Trophoblast cell (in vitro differentiated cells and primary cell): Measurements from ENCODE around the gene A1CF.
"Not testable (repeated sequence)": the region's sequence is repeated elsewhere in the genome, so short reads cannot be mapped to it uniquely, and the experiment has no call there.

Experiments used
- DNase-seq, 2 donors: peaks; one replicate each; pipeline ENCODE4 v3.0.0-alpha.2; 2016
- H2AFZ ChIP-seq: 2 replicates; pipeline ENCODE4 v1.6.1; 2013; ENCODE audit warnings: low read length, moderate library complexity, mild to moderate bottlenecking; ENCODE audit not compliant: insufficient read depth, poor library complexity
- H2AK5ac ChIP-seq: 2 replicates; pipeline ENCODE4 v1.6.1; 2013; ENCODE audit warnings: mild to moderate bottlenecking, low read length
- H2BK120ac ChIP-seq: 2 replicates; pipeline ENCODE4 v1.6.1; 2013; ENCODE audit warnings: low read length, mild to moderate bottlenecking, moderate library complexity; ENCODE audit not compliant: insufficient read depth, poor library complexity
- H2BK12ac ChIP-seq: 2 replicates; pipeline ENCODE4 v1.6.1; 2013; ENCODE audit warnings: mild to moderate bottlenecking, low read length, moderate library complexity
- H2BK5ac ChIP-seq: 2 replicates; pipeline ENCODE4 v1.6.1; 2013; ENCODE audit warnings: low read length, low read depth, moderate library complexity, mild to moderate bottlenecking; ENCODE audit not compliant: poor library complexity
- H3K14ac ChIP-seq: 2 replicates; pipeline ENCODE4 v1.6.1; 2013; ENCODE audit warnings: mild to moderate bottlenecking, low read length
- H3K18ac ChIP-seq: 2 replicates; pipeline ENCODE4 v1.6.1; 2013; ENCODE audit warnings: mild to moderate bottlenecking, low read length
- H3K23ac ChIP-seq: 2 replicates; pipeline ENCODE4 v1.6.1; 2013; ENCODE audit warnings: low read length
- H3K27ac ChIP-seq: 2 replicates; pipeline ENCODE4 v1.5.1; 2013; ENCODE audit warnings: low read depth, mild to moderate bottlenecking, inconsistent platforms, low read length, moderate library complexity
- H3K27me3 ChIP-seq: 2 replicates; pipeline ENCODE4 v1.6.1; 2013; ENCODE audit warnings: inconsistent platforms, mild to moderate bottlenecking, low read length, moderate library complexity; ENCODE audit not compliant: insufficient read depth
- H3K36me3 ChIP-seq, 2 experiments: 1 replicate in 1 of 2; 2 replicates in 1 of 2; pipeline ENCODE4 v1.6.1; 2013; ENCODE audit warnings: low read length in 2 of 2, mild to moderate bottlenecking in 2 of 2, moderate library complexity in 1 of 2; ENCODE audit not compliant: insufficient read depth in 2 of 2, control insufficient read depth in 1 of 2
- H3K4ac ChIP-seq: 2 replicates; pipeline ENCODE4 v1.6.1; 2013; ENCODE audit warnings: low read depth, mild to moderate bottlenecking, low read length, moderate library complexity
- H3K4me1 ChIP-seq, 2 experiments: 1 replicate in 1 of 2; 2 replicates in 1 of 2; pipeline ENCODE4 v1.6.1; 2013; ENCODE audit warnings: low read length in 2 of 2, mild to moderate bottlenecking in 2 of 2, moderate library complexity in 1 of 2; ENCODE audit not compliant: insufficient read depth in 2 of 2, control insufficient read depth in 1 of 2
- H3K4me2 ChIP-seq: 2 replicates; pipeline ENCODE4 v1.6.1; 2013; ENCODE audit warnings: inconsistent platforms, mild to moderate bottlenecking, low read length, moderate library complexity
- H3K4me3 ChIP-seq: 2 replicates; pipeline ENCODE4 v1.5.1; 2013; ENCODE audit warnings: mild to moderate bottlenecking, low read depth, low read length, inconsistent platforms
- H3K79me1 ChIP-seq: one replicate; pipeline ENCODE4 v1.6.1; 2013; ENCODE audit warnings: low read length
- H3K79me2 ChIP-seq: 2 replicates; pipeline ENCODE4 v1.6.1; 2013; ENCODE audit warnings: low read length, mild to moderate bottlenecking; ENCODE audit not compliant: control insufficient read depth, insufficient read depth, poor library complexity
- H3K9ac ChIP-seq: 2 replicates; pipeline ENCODE4 v1.6.1; 2013; ENCODE audit warnings: mild to moderate bottlenecking, low read length
- H3K9me3 ChIP-seq: 2 replicates; pipeline ENCODE4 v1.6.1; 2013; ENCODE audit warnings: low read depth, mild to moderate bottlenecking, control low read depth, inconsistent platforms, low read length; ENCODE audit not compliant: insufficient read depth
- H4K12ac ChIP-seq: 2 replicates; pipeline ENCODE4 v1.6.1; 2013; ENCODE audit warnings: low read depth, mild to moderate bottlenecking, low read length, moderate library complexity
- H4K8ac ChIP-seq: 2 replicates; pipeline ENCODE4 v1.6.1; 2013; ENCODE audit warnings: low read depth, mild to moderate bottlenecking, low read length, moderate library complexity
- H4K91ac ChIP-seq: one replicate; pipeline ENCODE4 v1.6.1; 2013; ENCODE audit warnings: low read depth, mild to moderate bottlenecking, low read length, moderate library complexity
- WGBS: extraction: QIAGEN DNeasy Blood & Tissue Kit; methylation state at CpG from one replicate; pipeline ENCODE4 v1.1.7; 2013; ENCODE audit warnings: missing lambda C conversion rate; ENCODE audit not compliant: insufficient read length, insufficient coverage; ENCODE audit errors: extremely low coverage; 5-methylcytosine and 5-hydroxymethylcytosine counted together

A1CF gene

GRCh38 chr10:50927522-50928189 lies 42.2 kb upstream of the A1CF start:
- H2BK5ac ChIP-seq, result no peak overlapping the region
- H2AK5ac ChIP-seq, result no peak overlapping the region
- no peak overlapping the region for H3K14ac ChIP-seq
- H3K18ac ChIP-seq, result no peak overlapping the region
- DNase-seq, result no peak
- no peaks in the 10 kb centered on the region for H3K79me2 ChIP-seq
- H2BK120ac ChIP-seq, result no peak overlapping the region
- no peak overlapping the region for H3K4ac ChIP-seq
- no peak overlapping the region for H3K9ac ChIP-seq
- no peak overlapping the region for H3K23ac ChIP-seq
- no peak overlapping the region for H3K27ac ChIP-seq
- H4K8ac ChIP-seq, result no peak overlapping the region
- no peak overlapping the region for H2AFZ ChIP-seq
- H3K9me3 ChIP-seq, result peaks cover 6% of the 10 kb centered on the region
- WGBS, result no CpG with 5 or more reads among the region's 2 CpGs
- H3K4me1 ChIP-seq, result no peaks in the 10 kb centered on the region
- H3K4me3 ChIP-seq, result no peak overlapping the region
- no peak overlapping the region for H4K12ac ChIP-seq
- H3K4me2 ChIP-seq, result no peak overlapping the region
- H3K36me3 ChIP-seq, result no peaks in the 10 kb centered on the region
- no peak overlapping the region for H2BK12ac ChIP-seq
- H3K27me3 ChIP-seq, result no peaks in the 10 kb centered on the region
- H3K79me1 ChIP-seq, result no peaks in the 10 kb centered on the region
- no peak overlapping the region for H4K91ac ChIP-seq

DNA sequence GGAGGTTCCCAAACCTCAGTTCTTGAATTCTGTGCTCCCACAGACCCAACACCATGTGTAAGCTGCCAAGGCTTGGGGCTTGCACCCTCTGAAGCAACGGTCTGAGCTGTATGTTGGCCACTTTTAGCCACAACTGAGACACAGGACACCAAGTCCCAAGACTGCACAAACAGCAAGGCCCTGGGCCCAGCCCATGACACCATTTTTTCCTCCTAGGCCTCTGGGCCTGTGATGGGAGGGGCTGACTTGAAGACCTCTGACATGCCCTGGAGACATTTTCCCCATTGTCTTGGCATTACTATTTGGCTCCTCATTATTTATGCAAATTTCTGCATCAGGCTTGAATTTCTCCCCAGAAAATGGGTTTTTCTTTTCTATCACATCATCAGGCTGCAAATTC lies 38.0 kb upstream of the A1CF start:
- H3K79me1 ChIP-seq, H2BK12ac ChIP-seq: not testable (repeated sequence)

GRCh38 chr10:50919010-50919409 lies 33.6 kb upstream of the A1CF start:
- no peak for DNase-seq
- Histone ChIP-seq H3K9ac (no peak overlapping the region), H2BK120ac (no peak overlapping the region), H3K9me3 (peaks cover 6% of the 10 kb centered on the region), H4K12ac (no peak overlapping the region), H2AK5ac (no peak overlapping the region), H2BK12ac (no peak overlapping the region), H2BK5ac (no peak overlapping the region), H3K4me3 (no peak overlapping the region), H3K14ac (no peak overlapping the region), H4K8ac (no peak overlapping the region), H3K27ac (no peak overlapping the region), H2AFZ (no peak overlapping the region), H3K23ac (no peak overlapping the region), H3K79me1 (no peaks in the 10 kb centered on the region), H3K18ac (no peak overlapping the region), H3K4ac (no peak overlapping the region), H3K27me3 (no peaks in the 10 kb centered on the region), H3K36me3 (no peaks in the 10 kb centered on the region), H4K91ac (no peak overlapping the region), H3K79me2 (no peaks in the 10 kb centered on the region), H3K4me1 (no peaks in the 10 kb centered on the region), H3K4me2 (no peak overlapping the region)
- no CpG with 5 or more reads among the region's 3 CpGs for WGBS

More for the DNA sequence above, 38.0 kb upstream of the A1CF start:
- not testable (repeated sequence) for H3K4me3 ChIP-seq, H2AFZ ChIP-seq, H2AK5ac ChIP-seq, H4K91ac ChIP-seq, H2BK5ac ChIP-seq, H4K8ac ChIP-seq, H3K9ac ChIP-seq, H2BK120ac ChIP-seq, DNase-seq, H4K12ac ChIP-seq, H3K27ac ChIP-seq, H3K79me2 ChIP-seq, H3K18ac ChIP-seq, H3K27me3 ChIP-seq, H3K9me3 ChIP-seq, H3K4ac ChIP-seq, H3K4me1 ChIP-seq, H3K23ac ChIP-seq, H3K4me2 ChIP-seq, H3K14ac ChIP-seq, H3K36me3 ChIP-seq
- no CpG with 5 or more reads among the region's 1 CpG for WGBS

- H3K9ac ChIP-seq, result no peak overlapping the region
- no peak overlapping the region for H2BK5ac ChIP-seq
- H4K91ac ChIP-seq, result no peak overlapping the region
- H3K27ac ChIP-seq, result no peak overlapping the region
- H3K27me3 ChIP-seq, result no peaks in the 10 kb centered on the region
- no peaks in the 10 kb centered on the region for H3K36me3 ChIP-seq
- peaks cover 6% of the 10 kb centered on the region for H3K9me3 ChIP-seq
- H3K4me1 ChIP-seq, result no peaks in the 10 kb centered on the region
- H3K79me1 ChIP-seq, result no peaks in the 10 kb centered on the region
- H3K23ac ChIP-seq, result no peak overlapping the region
- H2AFZ ChIP-seq, result no peak overlapping the region
- no peak overlapping the region for H4K8ac ChIP-seq
- no peak overlapping the region for H3K4me3 ChIP-seq
- H2AK5ac ChIP-seq, result no peak overlapping the region
- no peak overlapping the region for H2BK120ac ChIP-seq
- H3K4me2 ChIP-seq, result no peak overlapping the region
- H2BK12ac ChIP-seq, result no peak overlapping the region
- H3K14ac ChIP-seq, result no peak overlapping the region
- H3K18ac ChIP-seq, result no peak overlapping the region
- H4K12ac ChIP-seq, result no peak overlapping the region
- no peak overlapping the region for H3K4ac ChIP-seq
- no peaks in the 10 kb centered on the region for H3K79me2 ChIP-seq
- DNase-seq, result no peak
Observed at GRCh38 chr10:50918529-50918928, 33.1 kb upstream of the A1CF start.
